ENCODE data around the gene PEX16. TPM values are rescaled to one million over a fixed set of nuclear protein-coding genes. Genes with fewer than 3 reads are reported as not detected.
A peak's percentile ranks its signal among the peaks of the same experiment; 100 is the strongest.
"Not testable (repeated sequence)": the region's sequence is repeated elsewhere in the genome, so short reads cannot be mapped to it uniquely, and the experiment has no call there.

Gene PEX16
- polyA plus RNA-seq, 3 donors: 21.5 to 26.0 (median 24.0) TPM

DNA sequence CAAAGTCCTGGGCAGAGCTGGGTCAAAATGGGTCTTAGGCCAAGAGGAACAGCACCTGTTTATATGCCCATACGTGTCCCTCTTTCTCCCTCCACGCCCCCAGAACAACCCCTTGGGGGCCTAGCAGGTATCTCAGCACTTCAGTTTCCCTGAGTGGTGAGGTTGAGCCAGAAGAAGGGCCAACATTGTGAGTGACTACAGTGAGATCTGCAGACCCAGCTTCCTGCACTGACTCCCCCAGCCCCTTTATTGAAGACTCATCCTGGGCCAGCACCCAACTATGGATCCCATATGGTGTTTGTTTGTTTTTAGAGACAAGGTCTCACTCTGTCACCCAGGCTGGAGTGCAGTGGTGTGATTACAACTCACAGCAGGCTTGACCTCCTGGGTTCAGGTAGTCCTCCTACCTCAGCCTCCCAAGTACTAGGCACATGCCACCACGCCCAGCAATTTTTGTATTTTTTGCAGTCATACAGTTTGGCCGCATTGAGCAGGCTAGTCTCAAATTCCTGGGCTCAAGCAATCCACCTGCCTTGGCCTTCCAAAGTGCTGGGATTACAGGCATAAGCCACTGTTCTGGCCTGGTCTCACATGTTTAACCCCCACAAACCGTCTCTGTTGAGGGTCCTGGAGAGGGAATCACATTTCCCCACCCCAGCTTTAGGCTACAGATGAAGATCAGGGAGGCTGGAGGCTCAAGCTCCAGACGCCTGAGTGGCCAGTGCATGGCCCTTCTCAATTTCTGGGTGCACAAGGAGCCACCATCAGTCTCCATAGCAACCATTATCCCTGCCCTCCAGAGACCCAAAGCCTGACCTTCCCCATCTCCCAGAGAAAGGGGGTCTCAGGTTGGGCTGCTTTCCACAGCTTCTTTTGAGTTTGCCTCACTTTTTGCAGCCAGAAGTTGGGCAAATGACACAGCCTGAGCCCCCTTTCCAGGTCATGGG, 3.1 kb upstream of the PEX16 start:
- no peak for DNase-seq

DNA sequence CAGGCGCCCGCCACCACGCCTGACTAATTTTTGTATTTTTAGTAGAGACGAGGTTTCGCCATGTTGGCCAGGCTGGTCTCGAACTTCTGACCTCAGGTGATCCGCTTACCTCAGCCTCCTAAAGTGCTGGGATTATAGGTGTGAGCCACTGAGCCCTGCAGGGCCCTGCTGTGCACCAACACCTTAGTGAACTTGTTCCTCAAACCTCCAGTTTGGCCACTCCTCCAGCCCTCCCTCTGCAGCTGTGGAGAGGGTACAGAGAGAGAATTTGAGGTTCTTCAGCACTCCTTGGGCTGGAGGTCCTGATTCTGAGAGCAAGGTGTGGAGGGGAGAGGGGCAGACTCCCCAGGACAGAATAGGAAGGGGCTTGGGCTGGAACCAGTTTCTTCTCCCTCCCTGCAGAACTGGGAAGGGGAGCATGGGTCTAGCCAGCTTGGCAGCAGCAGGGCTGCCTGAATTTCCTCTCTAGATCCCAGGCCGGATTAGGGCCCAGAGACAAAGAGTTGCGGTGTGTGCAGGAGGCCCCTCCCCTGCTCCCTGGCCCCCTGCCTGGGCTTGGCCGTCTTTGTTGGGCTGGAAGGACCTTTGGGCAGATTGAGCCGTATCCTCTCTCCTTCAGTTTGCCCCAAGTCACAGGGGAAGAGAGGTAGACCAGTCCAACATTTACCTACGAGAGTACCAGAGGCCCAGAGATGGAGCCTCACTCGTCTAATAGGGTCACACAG, 2.3 kb upstream of the PEX16 start:
- no peak for DNase-seq

DNA sequence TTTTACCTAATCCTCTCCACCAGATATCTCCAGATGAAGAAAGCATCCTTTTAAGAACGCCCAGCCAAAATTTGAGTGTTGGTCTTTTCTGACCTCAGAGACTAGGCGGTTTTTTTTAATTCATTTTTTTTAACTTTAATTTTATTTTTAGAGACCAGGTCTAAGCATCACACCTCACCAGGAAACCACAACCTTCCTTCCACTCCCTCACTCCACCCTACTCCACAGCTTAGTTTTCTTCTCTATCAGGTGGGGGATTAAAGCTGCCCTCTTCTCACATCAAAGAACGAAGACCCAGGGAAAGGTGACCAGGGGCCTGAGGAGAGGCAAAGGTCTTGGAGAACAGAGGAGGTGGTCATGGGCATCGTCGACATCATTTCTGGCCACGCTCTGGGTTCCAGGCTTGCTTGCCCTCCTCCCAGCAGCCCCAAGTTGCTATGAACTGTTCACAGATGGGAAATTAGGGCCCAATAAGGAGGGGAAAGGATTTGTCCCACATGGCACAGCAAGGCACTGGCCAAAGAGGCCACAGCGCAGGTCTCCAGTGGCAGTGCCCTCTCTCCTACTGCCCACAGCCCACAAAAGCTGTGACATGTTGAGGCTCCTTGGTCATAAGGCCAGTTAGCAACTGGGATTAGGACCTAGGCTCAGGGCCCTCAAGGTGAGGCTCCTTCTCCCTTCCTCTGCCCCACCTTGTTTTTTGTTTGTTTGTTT, 1.4 kb upstream of the PEX16 start:
- DNase-seq: no peak

DNA sequence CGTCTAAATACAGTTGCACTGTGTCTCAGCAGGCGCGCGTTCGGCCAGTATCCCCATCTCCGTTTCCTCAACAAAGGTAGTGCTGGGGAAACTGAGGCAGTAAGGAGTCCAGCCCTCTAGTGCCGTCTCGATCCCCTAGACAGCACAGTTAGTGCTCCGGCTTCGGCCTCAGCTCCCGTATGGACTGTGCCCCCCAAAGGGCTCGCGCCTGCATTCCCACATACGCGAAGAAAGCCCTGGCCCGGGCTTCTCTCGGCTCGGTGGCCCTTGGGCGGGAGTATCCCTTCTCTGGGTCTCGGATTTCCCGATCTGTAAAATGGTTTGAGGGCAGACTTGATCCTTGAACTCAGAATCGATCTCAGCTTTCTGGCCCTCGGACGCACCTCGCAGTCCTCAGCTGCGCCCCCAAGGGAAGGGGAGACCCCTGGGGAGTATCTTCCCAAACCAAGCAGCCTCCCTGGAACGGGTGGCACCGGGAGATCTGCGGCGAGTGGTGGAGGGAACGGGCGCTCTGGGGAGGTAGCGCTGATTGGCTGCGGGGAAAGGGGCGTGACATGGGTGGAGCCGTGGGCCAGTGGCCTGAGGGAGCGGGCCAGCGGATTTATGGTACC, 759 bp upstream of the PEX16 start:
- peak; percentile 49 for DNase-seq

DNA sequence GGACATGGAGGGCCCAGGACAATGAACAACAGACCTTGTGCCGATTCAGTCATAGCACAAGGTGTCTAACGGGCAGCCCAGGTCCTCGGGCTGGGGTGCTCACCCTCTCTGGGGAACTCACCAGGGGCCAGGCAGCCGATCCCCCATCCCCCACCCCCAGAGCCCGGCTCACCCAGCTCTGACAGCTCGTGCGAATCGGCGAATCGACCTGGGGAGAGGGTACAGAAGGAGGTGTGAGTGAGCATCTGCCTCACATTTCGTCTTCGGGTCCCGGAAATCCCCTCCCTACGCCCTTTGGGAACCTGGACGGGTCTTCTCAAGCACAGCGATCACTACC, 423 bp downstream of the PEX16 start:
- DNase-seq: no peak

DNA sequence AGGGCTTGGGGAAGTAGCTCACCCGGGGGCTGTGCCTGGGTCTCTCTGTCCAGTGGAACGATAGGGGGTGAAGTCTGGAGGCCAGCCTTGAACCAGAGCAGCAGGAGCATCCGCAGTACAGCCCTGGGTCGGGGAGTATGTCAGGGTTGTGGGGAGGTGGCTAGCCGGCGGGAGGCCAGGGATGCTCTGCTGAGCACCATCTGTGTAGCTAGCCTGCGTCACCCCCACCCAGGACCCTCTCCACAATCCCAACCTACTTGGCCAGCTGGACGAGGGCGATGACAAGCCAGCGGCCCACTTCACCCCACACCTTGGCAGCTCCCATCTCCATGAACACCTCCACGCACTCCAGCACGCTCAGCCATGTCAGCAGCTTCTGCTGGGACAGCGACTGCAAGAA, 2.2 kb downstream of the PEX16 start:
- DNase-seq: no peak

DNA sequence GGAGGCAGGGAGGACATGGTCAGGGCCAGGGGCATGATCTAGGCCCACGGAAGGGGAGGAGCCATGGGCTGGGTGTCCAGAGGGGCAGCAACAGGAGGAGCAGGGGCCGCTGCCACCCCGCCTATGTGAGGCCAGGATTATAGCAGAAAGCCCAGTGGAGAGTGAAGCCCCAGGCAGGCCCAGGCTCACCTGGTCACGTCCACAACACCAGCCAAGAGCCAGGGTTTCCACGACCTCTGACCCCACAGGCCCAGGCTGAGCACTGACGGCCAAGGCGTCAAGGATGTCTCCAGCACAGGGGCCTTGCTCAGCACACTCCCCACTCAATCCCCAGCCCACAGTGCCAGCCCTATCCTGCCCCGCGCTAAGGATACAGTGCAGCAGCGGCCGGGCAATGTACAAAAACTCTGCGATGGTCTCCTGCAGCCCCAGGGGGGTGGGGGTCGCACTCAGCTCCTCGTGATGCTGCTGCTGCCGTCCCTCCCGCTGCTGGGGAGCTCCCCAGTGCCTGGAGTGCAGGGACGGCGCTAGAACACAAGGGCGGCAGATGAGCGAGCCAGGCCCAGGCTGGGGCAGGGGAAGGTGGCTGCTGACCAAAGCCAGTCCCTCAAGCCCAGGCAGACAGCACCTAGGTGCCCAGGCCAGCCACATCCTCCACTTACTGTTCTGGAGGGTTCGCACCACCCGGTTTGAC, 3.6 kb downstream of the PEX16 start:
- DNase-seq: no peak

DNA sequence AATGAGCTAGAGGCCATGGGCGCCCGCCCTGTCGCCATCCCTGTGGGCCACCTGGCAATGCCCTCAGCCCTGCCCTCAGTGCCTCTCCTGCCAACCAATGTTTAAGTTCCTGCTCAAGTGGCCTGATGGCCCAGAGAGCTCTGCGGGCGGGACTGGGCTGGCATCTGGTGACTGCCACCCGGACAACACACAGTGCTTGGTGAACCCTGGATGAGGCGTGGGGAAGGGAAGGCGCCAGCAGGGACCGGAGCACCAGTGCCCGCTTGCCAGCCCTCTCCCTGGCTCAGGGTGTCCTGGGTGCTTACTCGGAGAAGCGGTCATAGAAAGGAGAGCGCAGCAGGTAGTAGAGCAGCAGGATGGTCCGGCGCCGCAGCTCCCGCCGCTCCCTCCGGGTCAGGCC, 4.2 kb downstream of the PEX16 start:
- no peak for DNase-seq

DNA sequence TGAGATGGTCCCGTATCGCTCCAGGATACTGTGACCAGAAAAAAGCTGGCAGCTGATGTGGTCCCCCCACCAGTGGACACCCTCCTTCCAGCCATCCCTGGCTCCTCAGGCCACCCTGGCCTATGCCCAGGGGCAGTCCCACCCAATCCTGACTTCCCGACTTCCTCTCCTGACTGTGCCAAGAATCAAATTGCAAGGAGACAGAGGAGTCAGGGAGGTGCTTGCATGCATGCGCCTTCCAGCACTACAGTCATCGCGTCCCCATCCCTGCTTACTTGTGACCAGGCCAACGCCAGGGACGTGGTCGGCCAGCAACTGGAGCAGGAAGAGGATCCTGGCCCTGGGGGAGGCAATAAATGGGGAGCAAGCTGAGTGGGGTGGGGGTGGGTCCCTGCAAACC, 7.1 kb downstream of the PEX16 start:
- DNase-seq: no peak

DNA sequence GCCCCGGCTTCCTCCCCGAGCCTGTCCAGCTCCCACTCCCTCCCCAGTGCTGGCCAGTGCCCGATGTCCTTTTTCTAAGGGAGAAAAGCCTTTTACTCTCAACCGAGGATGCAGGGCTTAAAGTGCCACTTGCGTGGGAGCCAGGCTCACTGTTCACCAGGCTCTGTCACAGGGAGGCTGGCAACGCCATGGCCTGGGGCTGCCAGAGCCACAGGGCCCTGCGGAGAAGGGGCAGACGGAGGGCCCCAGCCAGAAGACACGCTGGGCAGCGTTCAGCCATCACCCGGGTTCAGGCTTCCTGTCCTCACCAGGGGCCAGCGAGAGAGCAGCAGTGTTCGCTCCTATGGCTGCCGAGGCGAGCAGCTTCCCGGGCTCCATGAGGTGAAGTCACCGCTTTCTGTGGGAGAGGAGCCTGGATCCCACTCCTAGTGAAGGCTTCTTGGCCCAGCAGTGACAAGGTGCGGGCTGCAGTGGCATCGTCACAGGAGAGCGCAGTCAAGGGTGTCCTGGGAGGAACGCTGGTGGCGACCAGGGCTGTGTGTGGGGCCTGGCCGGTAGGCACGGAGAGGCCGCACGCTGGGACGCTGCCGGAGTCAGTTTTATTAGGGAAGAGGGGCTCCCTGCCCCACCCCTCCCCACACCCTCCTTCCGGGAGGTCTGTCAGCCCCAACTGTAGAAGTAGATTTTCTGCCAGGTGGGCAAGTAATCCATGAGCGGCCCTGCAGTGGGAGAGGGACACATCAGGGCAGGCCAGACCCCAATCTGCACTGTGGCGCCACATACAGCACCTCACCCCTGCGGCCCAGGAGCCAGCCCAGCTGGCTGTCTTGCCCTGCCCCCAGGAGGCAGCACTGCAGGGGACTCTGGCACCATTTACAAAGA, 7.8 kb downstream of the PEX16 start:
- DNase-seq: no peak

DNA sequence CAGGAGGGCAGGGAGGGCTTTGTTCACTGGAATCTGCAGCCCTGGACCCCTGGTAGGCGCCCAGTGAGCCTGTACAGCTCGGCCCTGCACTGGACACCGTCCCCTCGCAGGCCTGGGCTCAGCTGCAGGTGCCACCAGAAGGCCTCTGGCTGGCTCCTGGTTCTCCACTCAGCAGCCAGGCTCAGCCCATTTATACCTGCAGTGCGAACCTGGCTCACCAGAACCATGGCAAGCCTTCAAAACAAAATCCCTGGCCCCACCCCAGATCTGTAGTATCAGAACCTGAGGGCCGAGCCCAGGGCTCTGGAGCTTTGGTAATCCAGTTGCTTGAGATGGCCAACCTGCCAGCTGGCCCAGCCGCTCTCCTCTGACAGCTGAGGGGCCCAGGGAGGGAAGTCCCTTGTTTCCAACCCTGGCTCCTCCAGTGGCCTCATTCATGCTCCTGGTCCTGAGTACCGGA, 9.7 kb downstream of the PEX16 start:
- no peak for DNase-seq

DNA sequence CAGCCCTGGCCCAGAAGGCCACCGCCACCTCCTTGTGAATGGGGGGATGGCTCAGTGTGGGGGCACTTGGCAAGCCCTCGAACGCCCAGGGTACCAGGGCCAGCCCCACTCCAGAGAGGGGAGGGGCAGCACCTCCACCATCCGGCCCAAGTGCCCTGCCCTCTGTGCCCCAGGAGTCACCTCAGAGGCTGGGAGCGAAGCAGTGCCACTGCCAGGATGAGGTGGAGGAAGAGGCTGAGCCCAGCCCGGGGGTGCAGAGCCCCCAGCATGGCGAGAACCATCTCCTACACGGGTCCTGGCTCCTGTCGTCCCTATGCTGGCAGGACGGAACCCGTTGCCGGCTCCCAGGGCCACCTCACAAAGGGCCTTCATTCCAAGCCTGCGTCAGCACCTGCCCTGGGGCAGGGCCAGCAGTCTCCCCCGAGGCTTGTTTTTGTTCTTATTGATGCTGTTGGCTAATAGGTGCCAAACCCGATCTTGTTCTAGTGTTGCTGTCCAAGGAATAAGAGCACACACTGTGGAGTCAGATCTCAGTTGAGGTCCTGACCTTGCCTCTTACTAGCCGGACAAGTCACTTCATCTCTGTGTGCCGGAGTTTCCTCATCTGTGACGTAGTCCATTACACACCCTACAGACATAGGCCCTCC, 10.6 kb downstream of the PEX16 start, which contains the start of gene FREY1:
Gene FREY1 (minus strand): TSS at position 307 of the 647 bp plus-strand sequence. CDS start 26 bp downstream, at position 281.
- no peak for DNase-seq

DNA sequence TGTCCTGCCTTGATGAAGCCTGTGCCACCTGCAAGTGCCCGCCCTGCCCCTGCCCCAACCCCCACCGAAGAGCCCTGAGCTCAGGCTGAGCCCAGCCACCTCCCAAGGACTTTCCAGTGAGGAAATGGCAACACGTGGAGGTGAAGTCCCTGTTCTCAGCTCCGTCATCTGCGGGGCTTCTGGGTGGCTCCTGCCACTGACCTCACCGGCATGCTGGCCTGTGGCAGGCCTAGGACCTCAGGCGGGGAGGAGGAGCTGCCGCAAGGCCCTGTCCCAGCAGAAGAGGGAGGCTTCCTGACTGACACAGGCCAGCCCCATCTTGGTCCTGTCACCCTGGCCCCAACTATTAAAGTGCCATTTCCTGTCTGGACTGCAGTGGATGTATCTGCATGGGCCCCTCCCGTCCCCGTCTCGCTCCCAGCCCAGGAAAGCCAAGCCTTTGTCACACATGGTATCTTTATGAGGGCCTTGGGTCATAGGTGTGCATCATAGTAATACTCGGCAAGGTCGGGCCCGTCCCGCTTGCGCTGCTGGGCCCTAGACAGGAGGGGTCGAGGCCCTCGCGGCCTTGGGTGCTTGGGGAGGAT, 11.5 kb downstream of the PEX16 start:
- DNase-seq: no peak

DNA sequence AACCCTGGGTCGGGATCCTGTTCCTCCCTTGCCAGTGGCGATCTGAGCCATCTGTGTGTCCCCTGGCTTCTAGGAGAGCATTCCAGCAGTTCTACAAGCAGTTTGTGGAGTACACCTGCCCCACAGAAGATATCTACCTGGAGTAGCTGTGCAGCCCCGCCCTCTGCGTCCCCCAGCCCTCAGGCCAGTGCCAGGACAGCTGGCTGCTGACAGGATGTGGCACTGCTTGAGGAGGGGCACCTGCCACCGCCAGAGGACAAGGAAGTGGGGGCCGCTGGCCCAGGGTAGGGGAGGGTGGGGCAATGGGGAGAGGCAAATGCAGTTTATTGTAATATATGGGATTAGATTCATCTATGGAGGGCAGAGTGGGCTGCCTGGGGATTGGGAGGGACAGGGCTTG, 12.1 kb downstream of the PEX16 start:
- not testable (repeated sequence) for DNase-seq

DNA sequence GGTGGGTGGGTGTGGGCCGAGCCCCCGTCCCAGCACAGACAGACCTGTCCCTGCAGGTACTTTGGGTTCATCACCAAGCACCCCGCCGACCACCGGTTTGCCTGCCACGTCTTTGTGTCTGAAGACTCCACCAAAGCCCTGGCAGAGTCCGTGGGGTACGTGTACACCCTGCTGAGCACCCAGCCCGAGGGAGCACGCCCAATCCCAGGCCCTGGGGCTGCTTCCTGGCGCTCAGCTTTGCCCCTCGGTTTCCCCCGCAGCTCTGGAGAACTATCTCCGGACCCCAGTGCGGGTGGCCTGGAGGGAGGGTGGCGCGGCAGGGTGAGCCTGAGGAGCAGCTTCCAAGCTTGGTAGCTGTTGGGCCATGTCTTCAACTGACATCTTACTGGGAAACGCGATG, 12.6 kb downstream of the PEX16 start:
- DNase-seq: no peak

DNA sequence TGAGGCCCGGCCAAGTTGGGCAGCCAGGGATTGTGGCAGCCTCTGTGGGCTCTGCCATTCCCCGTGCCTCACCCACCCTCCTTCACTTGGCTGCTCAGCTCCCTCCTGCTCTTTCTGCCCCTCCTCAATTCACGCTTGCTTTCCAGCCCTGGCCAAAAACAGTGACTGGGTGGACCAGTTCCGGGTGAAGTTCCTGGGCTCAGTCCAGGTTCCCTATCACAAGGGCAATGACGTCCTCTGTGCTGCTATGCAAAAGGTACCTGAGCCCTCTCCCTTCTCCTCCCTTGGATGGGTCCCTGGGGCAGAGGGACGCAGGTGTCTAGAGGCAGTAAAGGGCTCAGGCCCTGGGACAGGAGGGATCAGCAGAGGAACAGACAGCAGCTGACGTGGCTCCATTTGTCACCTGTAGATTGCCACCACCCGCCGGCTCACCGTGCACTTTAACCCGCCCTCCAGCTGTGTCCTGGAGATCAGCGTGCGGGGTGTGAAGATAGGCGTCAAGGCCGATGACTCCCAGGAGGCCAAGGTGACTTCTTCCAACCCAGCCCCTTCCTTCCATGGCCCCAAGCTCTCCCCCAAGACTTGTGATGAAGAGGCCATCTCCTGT, 13.3 kb downstream of the PEX16 start:
- no peak for DNase-seq

DNA sequence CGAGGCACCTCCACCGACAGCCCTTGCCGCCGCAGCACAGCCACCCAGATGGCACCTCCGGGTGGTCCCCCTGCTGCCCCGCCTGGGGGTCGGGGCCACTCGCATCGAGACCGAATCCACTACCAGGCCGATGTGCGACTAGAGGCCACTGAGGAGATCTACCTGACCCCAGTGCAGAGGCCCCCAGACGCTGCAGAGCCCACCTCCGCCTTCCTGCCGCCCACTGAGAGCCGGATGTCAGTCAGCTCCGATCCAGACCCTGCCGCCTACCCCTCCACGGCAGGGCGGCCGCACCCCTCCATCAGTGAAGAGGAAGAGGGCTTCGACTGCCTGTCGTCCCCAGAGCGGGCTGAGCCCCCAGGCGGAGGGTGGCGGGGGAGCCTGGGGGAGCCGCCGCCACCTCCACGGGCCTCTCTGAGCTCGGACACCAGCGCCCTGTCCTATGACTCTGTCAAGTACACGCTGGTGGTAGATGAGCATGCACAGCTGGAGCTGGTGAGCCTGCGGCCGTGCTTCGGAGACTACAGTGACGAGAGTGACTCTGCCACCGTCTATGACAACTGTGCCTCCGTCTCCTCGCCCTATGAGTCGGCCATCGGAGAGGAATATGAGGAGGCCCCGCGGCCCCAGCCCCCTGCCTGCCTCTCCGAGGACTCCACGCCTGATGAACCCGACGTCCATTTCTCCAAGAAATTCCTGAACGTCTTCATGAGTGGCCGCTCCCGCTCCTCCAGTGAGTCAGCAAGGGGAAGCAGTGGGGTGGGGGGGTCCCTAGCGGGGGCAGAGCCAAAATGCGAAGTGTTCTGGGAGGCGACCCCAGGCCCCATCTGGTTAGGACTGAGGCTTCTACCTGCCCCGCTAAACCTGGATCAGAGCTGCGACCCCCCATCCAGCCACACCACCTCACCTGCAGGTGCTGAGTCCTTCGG, 15.0 kb downstream of the PEX16 start:
- DNase-seq: no peak

DNA sequence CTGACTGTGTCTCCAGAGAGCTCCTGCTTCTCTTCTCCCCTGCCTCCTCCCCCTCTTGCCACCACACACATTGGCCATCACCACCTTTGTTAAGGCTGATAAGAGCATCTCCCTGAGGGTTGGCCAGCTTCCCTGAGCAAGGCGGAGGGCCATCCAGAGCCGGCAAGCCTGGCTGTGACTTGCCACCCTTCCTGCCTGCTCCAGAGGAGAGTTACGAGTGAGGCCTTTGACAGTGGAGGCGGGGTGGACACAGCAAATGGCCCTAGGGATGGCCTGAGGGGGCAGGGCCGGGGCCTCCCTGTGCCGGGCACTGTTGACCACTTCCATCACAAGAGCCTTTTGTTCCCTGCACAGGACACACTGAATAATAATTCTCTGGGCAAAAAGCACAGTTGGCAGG, 16.1 kb downstream of the PEX16 start:
- no peak for DNase-seq

All from renal pelvis (tissue), 4 donors.